Astrocyte (in vitro differentiated cells and primary cell): ENCODE measurements around the gene NRIP1. TPM values are rescaled to one million over a fixed set of nuclear protein-coding genes. Genes with fewer than 3 reads are reported as not detected.
A peak's percentile ranks its signal among the peaks of the same experiment; 100 is the strongest.
"Not testable (repeated sequence)": the region's sequence is repeated elsewhere in the genome, so short reads cannot be mapped to it uniquely, and the experiment has no call there.

Experiments used
- DNase-seq: peaks from one replicate; pipeline ENCODE4 v3.0.0-alpha.2; 2010; ENCODE audit warnings: low read depth
- FAIRE-seq: peaks from 2 replicates; lab custom pipeline; 2011; peaks lifted over from hg19 to GRCh38; lab: Jason Lieb, UNC
- H2AFZ ChIP-seq: 2 replicates; pipeline ENCODE4 v1.6.0; 2012; ENCODE audit warnings: low read depth, low read length, inconsistent platforms
- H3K27ac ChIP-seq: 2 replicates; pipeline ENCODE4 v1.5.1; 2011; ENCODE audit warnings: low read depth, low read length, inconsistent platforms
- H3K27me3 ChIP-seq: 2 replicates; pipeline ENCODE4 v1.6.0; 2011; ENCODE audit warnings: low read length, inconsistent platforms; ENCODE audit not compliant: insufficient read depth
- H3K36me3 ChIP-seq: 2 replicates; pipeline ENCODE4 v1.5.1; 2011; ENCODE audit warnings: low read length, inconsistent platforms; ENCODE audit not compliant: insufficient read depth
- H3K4me1 ChIP-seq: 2 replicates; pipeline ENCODE4 v1.5.1; 2011; ENCODE audit warnings: low read length, inconsistent platforms; ENCODE audit not compliant: insufficient read depth
- H3K4me2 ChIP-seq: 2 replicates; pipeline ENCODE4 v1.6.0; 2012; ENCODE audit warnings: low read length, inconsistent platforms
- H3K4me3 ChIP-seq: 2 replicates; pipeline ENCODE4 v1.5.1; 2011; ENCODE audit warnings: low read depth, mild to moderate bottlenecking, low read length, inconsistent platforms; ENCODE audit not compliant: insufficient read depth
- H3K79me2 ChIP-seq: 2 replicates; pipeline ENCODE4 v1.6.0; 2012; ENCODE audit warnings: mild to moderate bottlenecking, low read length, inconsistent platforms; ENCODE audit not compliant: insufficient read depth
- H3K9ac ChIP-seq: 2 replicates; pipeline ENCODE4 v1.6.0; 2012; ENCODE audit warnings: mild to moderate bottlenecking, low read length, inconsistent platforms
- H3K9me3 ChIP-seq: 2 replicates; pipeline ENCODE4 v1.5.1; 2012; ENCODE audit warnings: low read depth, mild to moderate bottlenecking, low read length, inconsistent platforms; ENCODE audit not compliant: insufficient read depth
- H4K20me1 ChIP-seq: 2 replicates; pipeline ENCODE4 v1.6.0; 2012; ENCODE audit warnings: low read length, inconsistent platforms; ENCODE audit not compliant: insufficient read depth
- H3K27ac Mint-ChIP-seq: one replicate; pipeline ENCODE4 v1.8.0; 2021; ENCODE audit warnings: mild to moderate bottlenecking, mixed read lengths; ENCODE audit not compliant: unreplicated experiment
- H3K27me3 Mint-ChIP-seq: one replicate; pipeline ENCODE4 v1.8.0; 2021; ENCODE audit warnings: low read depth, mixed read lengths; ENCODE audit not compliant: unreplicated experiment
- H3K36me3 Mint-ChIP-seq: one replicate; pipeline ENCODE4 v1.8.0; 2021; ENCODE audit warnings: low read depth, mixed read lengths; ENCODE audit not compliant: unreplicated experiment
- H3K4me1 Mint-ChIP-seq: one replicate; pipeline ENCODE4 v1.8.0; 2021; ENCODE audit warnings: low read depth, mixed read lengths; ENCODE audit not compliant: unreplicated experiment
- H3K4me3 Mint-ChIP-seq: one replicate; pipeline ENCODE4 v1.8.0; 2021; ENCODE audit warnings: mild to moderate bottlenecking, moderate library complexity, mixed read lengths; ENCODE audit not compliant: unreplicated experiment
- H3K9me3 Mint-ChIP-seq: one replicate; pipeline ENCODE4 v1.8.0; 2021; ENCODE audit warnings: mild to moderate bottlenecking, mixed read lengths; ENCODE audit not compliant: unreplicated experiment
- EZH2 ChIP-seq: IDR thresholded peaks from 2 replicates; pipeline ENCODE4 v1.6.1; 2012; ENCODE audit warnings: mild to moderate bottlenecking, low read length, inconsistent platforms; ENCODE audit not compliant: insufficient read depth
- total RNA-seq: library from RNA; stranded (reverse); gene quantifications from 2 replicates; pipeline ENCODE4 v1.2.1, GENCODE V29; 2021
- TF ChIP-seq, protein P1 (sequence below): IDR thresholded peaks from 2 replicates; pipeline ENCODE4 v1.5.1; 2011; ENCODE audit warnings: low read depth, mild to moderate bottlenecking, inconsistent platforms, low read length, moderate library complexity; ENCODE audit not compliant: insufficient read depth

NRIP1 gene
- total RNA-seq, 1 donor from 2014 or later, result 55.5 TPM

DNA sequence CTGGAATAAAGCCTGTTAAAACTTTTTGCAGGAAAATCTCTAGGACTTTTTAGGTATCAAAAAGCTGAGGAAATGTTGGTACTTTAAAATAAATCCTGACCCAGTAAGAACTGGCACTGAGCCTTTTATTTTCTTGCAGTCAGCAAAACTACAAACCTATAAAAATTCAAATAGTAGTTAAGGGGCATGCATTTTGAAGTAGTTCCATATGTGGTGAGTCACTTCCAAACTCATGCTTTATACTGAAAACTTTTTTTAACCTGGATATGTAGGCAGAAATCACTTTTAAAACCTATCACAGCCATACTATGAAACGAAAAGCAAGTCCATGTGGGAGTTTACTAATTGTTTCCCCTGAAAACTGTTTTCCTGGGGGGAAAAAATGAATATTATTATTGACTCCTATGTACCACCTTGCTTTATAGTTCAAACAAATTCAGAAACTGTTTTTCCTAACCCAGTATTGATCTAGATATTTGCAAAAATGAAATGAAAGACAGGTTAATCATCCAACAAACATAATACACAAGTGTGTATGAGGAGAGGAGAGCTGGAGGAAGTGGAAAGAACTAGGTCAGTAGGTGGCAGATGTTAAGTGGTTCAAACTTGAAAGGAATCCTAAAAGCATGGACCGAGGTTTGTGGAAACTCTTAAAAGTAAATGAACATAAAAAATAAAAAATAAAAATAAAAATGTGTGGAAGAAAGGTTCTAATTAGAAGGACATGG lies 30.5 kb downstream of the NRIP1 start:
- H3K27ac ChIP-seq, result peak overlapping the region; percentile 62

DNA sequence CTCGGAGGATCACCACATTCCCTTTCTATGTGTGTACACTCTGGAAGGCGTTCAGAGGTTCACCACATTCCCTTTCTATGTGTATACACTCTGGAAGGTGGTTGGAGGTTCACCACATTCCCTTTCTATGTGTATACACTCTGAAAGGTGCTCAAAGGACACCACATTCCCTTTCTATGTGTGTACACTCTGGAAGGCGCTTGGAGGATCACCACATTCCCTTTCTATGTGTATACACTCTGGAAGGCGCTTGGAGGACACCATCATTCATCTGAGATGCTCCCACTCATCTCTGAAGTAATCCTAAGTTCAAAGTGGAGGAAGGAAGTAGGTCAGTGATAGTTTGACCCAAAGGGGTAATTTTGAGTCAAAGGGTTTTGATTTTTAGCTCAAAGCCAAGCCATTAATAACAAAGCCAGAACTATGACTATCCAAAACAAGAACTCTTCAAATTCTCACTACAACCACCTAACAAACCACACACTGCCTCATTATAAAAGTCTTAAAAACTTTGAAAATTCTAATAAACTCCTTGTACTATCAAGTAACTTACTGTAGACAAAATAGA lies 32.9 kb downstream of the NRIP1 start:
- Histone ChIP-seq H2AFZ (no peak overlapping the region), H3K9me3 (no peaks in the 10 kb centered on the region), H3K27ac (peak overlapping the region; percentile 31), H3K9ac (no peak overlapping the region), H3K4me2 (no peak overlapping the region), H3K4me1 (peaks cover 13% of the 10 kb centered on the region), H3K27me3 (no peaks in the 10 kb centered on the region), H3K4me3 (no peak overlapping the region), H3K79me2 (peaks cover 87% of the 10 kb centered on the region), H4K20me1 (peaks cover 64% of the 10 kb centered on the region), H3K36me3 (peaks cover 6% of the 10 kb centered on the region)
- H3K4me1 Mint-ChIP-seq, result peaks cover 19% of the 10 kb centered on the region
- peak overlapping the region; percentile 95 for H3K27ac Mint-ChIP-seq
- FAIRE-seq, result no peak
- no peaks in the 10 kb centered on the region for H3K27me3 Mint-ChIP-seq
- DNase-seq, result peak; percentile 90
- H3K9me3 Mint-ChIP-seq, result peaks cover 4% of the 10 kb centered on the region
- H3K36me3 Mint-ChIP-seq, result peaks cover 19% of the 10 kb centered on the region
- TF ChIP-seq, protein P1, sequence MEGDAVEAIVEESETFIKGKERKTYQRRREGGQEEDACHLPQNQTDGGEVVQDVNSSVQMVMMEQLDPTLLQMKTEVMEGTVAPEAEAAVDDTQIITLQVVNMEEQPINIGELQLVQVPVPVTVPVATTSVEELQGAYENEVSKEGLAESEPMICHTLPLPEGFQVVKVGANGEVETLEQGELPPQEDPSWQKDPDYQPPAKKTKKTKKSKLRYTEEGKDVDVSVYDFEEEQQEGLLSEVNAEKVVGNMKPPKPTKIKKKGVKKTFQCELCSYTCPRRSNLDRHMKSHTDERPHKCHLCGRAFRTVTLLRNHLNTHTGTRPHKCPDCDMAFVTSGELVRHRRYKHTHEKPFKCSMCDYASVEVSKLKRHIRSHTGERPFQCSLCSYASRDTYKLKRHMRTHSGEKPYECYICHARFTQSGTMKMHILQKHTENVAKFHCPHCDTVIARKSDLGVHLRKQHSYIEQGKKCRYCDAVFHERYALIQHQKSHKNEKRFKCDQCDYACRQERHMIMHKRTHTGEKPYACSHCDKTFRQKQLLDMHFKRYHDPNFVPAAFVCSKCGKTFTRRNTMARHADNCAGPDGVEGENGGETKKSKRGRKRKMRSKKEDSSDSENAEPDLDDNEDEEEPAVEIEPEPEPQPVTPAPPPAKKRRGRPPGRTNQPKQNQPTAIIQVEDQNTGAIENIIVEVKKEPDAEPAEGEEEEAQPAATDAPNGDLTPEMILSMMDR, result no peak
- TF ChIP-seq EZH2, result no peak
- H3K4me3 Mint-ChIP-seq, result no peak overlapping the region

More for the DNA sequence above, 30.5 kb downstream of the NRIP1 start:
- H3K9me3 ChIP-seq, result no peaks in the 10 kb centered on the region
- H3K36me3 Mint-ChIP-seq, result peaks cover 17% of the 10 kb centered on the region
- H3K36me3 ChIP-seq, result peaks cover 14% of the 10 kb centered on the region
- peaks cover 60% of the 10 kb centered on the region for H4K20me1 ChIP-seq
- no peak overlapping the region for H2AFZ ChIP-seq
- FAIRE-seq (no peak), DNase-seq (peak; percentile 64)
- peak overlapping the region; percentile 47 for H3K27ac Mint-ChIP-seq
- H3K4me1 ChIP-seq, result peaks cover 13% of the 10 kb centered on the region
- H3K4me3 Mint-ChIP-seq, result no peak overlapping the region
- no peak for TF ChIP-seq EZH2
- TF ChIP-seq, protein P1, result no peak
- H3K4me1 Mint-ChIP-seq, result peaks cover 14% of the 10 kb centered on the region
- H3K4me2 ChIP-seq, result peak overlapping the region; percentile 76
- peaks cover 87% of the 10 kb centered on the region for H3K79me2 ChIP-seq
- H3K9ac ChIP-seq, result peak overlapping the region; percentile 58
- peaks cover 4% of the 10 kb centered on the region for H3K9me3 Mint-ChIP-seq
- peak overlapping the region; percentile 5 for H3K4me3 ChIP-seq
- no peaks in the 10 kb centered on the region for H3K27me3 ChIP-seq
- H3K27me3 Mint-ChIP-seq, result no peaks in the 10 kb centered on the region

DNA sequence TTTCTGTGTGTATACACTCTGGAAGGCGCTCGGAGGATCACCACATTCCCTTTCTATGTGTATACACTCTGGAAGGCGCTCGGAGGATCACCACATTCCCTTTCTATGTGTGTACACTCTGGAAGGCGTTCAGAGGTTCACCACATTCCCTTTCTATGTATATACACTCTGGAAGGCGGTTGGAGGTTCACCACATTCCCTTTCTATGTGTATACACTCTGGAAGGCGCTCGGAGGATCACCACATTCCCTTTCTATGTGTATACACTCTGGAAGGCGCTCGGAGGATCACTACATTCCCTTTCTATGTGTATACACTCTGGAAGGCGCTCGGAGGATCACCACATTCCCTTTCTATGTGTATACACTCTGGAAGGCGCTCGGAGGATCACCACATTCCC lies 33.4 kb downstream of the NRIP1 start:
- H3K9me3 Mint-ChIP-seq, H3K27me3 ChIP-seq, H3K4me2 ChIP-seq, H3K9me3 ChIP-seq, H3K36me3 ChIP-seq, H3K27ac Mint-ChIP-seq, H3K27ac ChIP-seq, H3K4me3 ChIP-seq, H2AFZ ChIP-seq, FAIRE-seq, H3K27me3 Mint-ChIP-seq, H3K9ac ChIP-seq, H3K4me3 Mint-ChIP-seq: not testable (repeated sequence)
- peaks cover 64% of the 10 kb centered on the region for H4K20me1 ChIP-seq
- peaks cover 87% of the 10 kb centered on the region for H3K79me2 ChIP-seq
- Mint-ChIP-seq H3K4me1 (peaks cover 19% of the 10 kb centered on the region), H3K36me3 (peaks cover 19% of the 10 kb centered on the region)
- H3K4me1 ChIP-seq, result peaks cover 13% of the 10 kb centered on the region
- peak; percentile 61 for DNase-seq

DNA sequence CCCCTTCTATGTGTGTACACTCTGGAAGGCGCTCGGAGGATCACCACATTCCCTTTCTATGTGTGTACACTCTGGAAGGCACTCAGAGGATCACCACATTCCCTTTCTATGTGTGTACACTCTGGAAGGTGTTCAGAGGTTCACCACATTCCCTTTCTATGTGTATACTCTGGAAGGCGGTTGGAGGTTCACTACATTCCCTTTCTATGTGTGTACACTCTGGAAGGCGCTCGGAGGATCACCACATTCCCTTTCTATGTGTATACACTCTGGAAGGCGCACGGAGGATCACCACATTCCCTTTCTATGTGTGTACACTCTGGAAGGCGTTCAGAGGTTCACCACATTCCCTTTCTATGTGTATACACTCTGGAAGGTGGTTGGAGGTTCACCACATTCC lies 33.9 kb downstream of the NRIP1 start:
- Mint-ChIP-seq H3K4me1 (peaks cover 19% of the 10 kb centered on the region), H3K36me3 (peaks cover 19% of the 10 kb centered on the region)
- Histone ChIP-seq H4K20me1 (peaks cover 59% of the 10 kb centered on the region), H3K79me2 (peaks cover 87% of the 10 kb centered on the region), H3K27ac (peak overlapping the region; percentile 54), H3K4me1 (peaks cover 13% of the 10 kb centered on the region)
- peak; percentile 68 for DNase-seq
- H3K27ac Mint-ChIP-seq, FAIRE-seq, H3K9me3 Mint-ChIP-seq, H2AFZ ChIP-seq, H3K36me3 ChIP-seq, H3K27me3 ChIP-seq, H3K4me2 ChIP-seq, H3K4me3 ChIP-seq, H3K27me3 Mint-ChIP-seq, H3K9ac ChIP-seq, H3K9me3 ChIP-seq, H3K4me3 Mint-ChIP-seq: not testable (repeated sequence)
